Measurements from ENCODE around the gene ROR1.

Gene ROR1

GRCh38 chr1:64228167-64228957, 454.5 kb downstream of the ROR1 start:
- H3K4me3 ChIP-seq (ENCODE audit: low read depth, low read length): no peak overlapping the region
- TF ChIP-seq CTCF (conservative IDR thresholded peaks at IDR 0.05; ENCODE audit: low read depth, low read length): no peak
- peak; percentile 61 for DNase-seq (ENCODE audit: low read depth)

GRCh38 chr1:64229307-64229706, 455.5 kb downstream of the ROR1 start:
- no peak for TF ChIP-seq CTCF (conservative IDR thresholded peaks at IDR 0.05; ENCODE audit: low read depth, low read length)

More at GRCh38 chr1:64229307-64229706, 455.5 kb downstream of the ROR1 start:
- no peak overlapping the region for H3K4me3 ChIP-seq (ENCODE audit: low read depth, low read length)
- DNase-seq (ENCODE audit: low read depth): no peak

Measured in choroid plexus epithelial cell (primary cell).